Right renal cortex interstitium (tissue), 3 donors: ENCODE data around the gene ERC2. TPM values are rescaled to one million over a fixed set of nuclear protein-coding genes. Genes with fewer than 3 reads are reported as not detected.
"Not testable (repeated sequence)": the region's sequence is repeated elsewhere in the genome, so short reads cannot be mapped to it uniquely, and the experiment has no call there.

Source experiments
- DNase-seq, 3 donors: peaks; one replicate each; pipeline ENCODE4 v3.0.0-alpha.2; 2013; ENCODE audit warnings: low read depth in 3 of 3, low spot score in 2 of 3
- polyA plus RNA-seq, 3 donors: library from polyadenylated mRNA; unstranded; fragments of 120-200 nt; gene quantifications; one replicate each; pipeline ENCODE4 v1.2.1, GENCODE V29; 2013; ENCODE audit not compliant: insufficient read length in 3 of 3

ERC2 gene
- polyA plus RNA-seq, 3 donors = 3.5 to 4.0 (median 3.7) TPM

- no peak for DNase-seq
Measured at GRCh38 chr3:56094170-56094569, 374.1 kb downstream of the ERC2 start.

- no peak for DNase-seq
Measured at GRCh38 chr3:56089739-56090138, 378.5 kb downstream of the ERC2 start.

- DNase-seq = no peak
Measured at GRCh38 chr3:56087451-56088053, 380.7 kb downstream of the ERC2 start.

- DNase-seq = no peak
Measured at GRCh38 chr3:56086355-56086754, 381.9 kb downstream of the ERC2 start.

GRCh38 chr3:56081246-56081645 is 387.0 kb downstream of the ERC2 start:
- DNase-seq = no peak

GRCh38 chr3:56076746-56077145 is 391.5 kb downstream of the ERC2 start:
- no peak for DNase-seq

GRCh38 chr3:56075089-56075488 is 393.2 kb downstream of the ERC2 start:
- no peak for DNase-seq

GRCh38 chr3:56069766-56070165 is 398.5 kb downstream of the ERC2 start:
- no peak for DNase-seq

GRCh38 chr3:56066405-56066804 is 401.9 kb downstream of the ERC2 start:
- not testable (repeated sequence) for DNase-seq

- no peak for DNase-seq
Measured at GRCh38 chr3:56064684-56065083, 403.6 kb downstream of the ERC2 start.

GRCh38 chr3:56061279-56061626 is 407.0 kb downstream of the ERC2 start:
- DNase-seq = no peak

GRCh38 chr3:56060521-56061278 is 407.6 kb downstream of the ERC2 start:
- DNase-seq = no peak

GRCh38 chr3:56059731-56060130 is 408.5 kb downstream of the ERC2 start:
- DNase-seq = no peak

- DNase-seq = no peak
Measured at GRCh38 chr3:56055951-56056350, 412.3 kb downstream of the ERC2 start.

GRCh38 chr3:56055546-56055945 is 412.7 kb downstream of the ERC2 start:
- DNase-seq = no peak

GRCh38 chr3:56054844-56055243 is 413.4 kb downstream of the ERC2 start:
- DNase-seq = peak in 1 of 3 donors; percentile 15

- DNase-seq = no peak
Measured at GRCh38 chr3:56053727-56054126, 414.5 kb downstream of the ERC2 start.

- no peak for DNase-seq
Measured at GRCh38 chr3:56052188-56052587, 416.1 kb downstream of the ERC2 start.

GRCh38 chr3:56051052-56051451 is 417.2 kb downstream of the ERC2 start:
- DNase-seq = no peak

GRCh38 chr3:56048946-56049345 is 419.3 kb downstream of the ERC2 start:
- DNase-seq = no peak

- DNase-seq = no peak
Measured at GRCh38 chr3:56048331-56048730, 419.9 kb downstream of the ERC2 start.

- DNase-seq = peak in 2 of 3 donors; percentile 27 to 32
Measured at GRCh38 chr3:56042326-56042951, 425.8 kb downstream of the ERC2 start.
